Brain microvascular endothelial cell (primary cell): ENCODE measurements around the gene WNT10A.

ENCODE experiments used
- DNase-seq: peaks from one replicate; pipeline ENCODE4 v3.0.0-alpha.2; 2020
- H3K27ac ChIP-seq: fragments of 250-450 bp; sonication (Bioruptor Pico); 2 replicates; pipeline ENCODE4 v1.5.1; 2020; ENCODE audit warnings: mild to moderate bottlenecking, moderate library complexity
- H3K27me3 ChIP-seq: fragments of 250-450 bp; sonication (Bioruptor Pico); replicated peaks from 2 replicates; pipeline ENCODE4 v1.5.1; 2020; ENCODE audit warnings: mild to moderate bottlenecking
- H3K36me3 ChIP-seq: fragments of 250-450 bp; sonication (Bioruptor Pico); replicated peaks from 2 replicates; pipeline ENCODE4 v1.5.1; 2020; ENCODE audit warnings: mild to moderate bottlenecking
- H3K4me3 ChIP-seq: 2 replicates; pipeline ENCODE4 v1.5.1; 2011; ENCODE audit warnings: low read depth, mild to moderate bottlenecking, control low read depth, low read length, moderate library complexity
- CTCF ChIP-seq: IDR thresholded peaks from 2 replicates; pipeline ENCODE4 v1.5.1; 2011; ENCODE audit warnings: low read depth, mild to moderate bottlenecking, moderate library complexity, low read length, control low read depth, inconsistent platforms; ENCODE audit errors: missing control alignments
- in situ Hi-C: cut with HindIII; loops from 2 replicates; pipeline ENCODE4 v1.10.0; 2017; ENCODE audit warnings: low sequenced_read_pairs, low pct_ligation_motif_present

Gene WNT10A

GRCh38 chr2:218880859-218881594 lies 375 bp downstream of the WNT10A start:
- H3K36me3 ChIP-seq: no peaks in the 10 kb centered on the region
- no peak overlapping the region for H3K27ac ChIP-seq
- H3K4me3 ChIP-seq: no peak overlapping the region
- TF ChIP-seq CTCF: no peak
- in situ Hi-C loops: no loop called here
- peaks cover 86% of the 10 kb centered on the region for H3K27me3 ChIP-seq
- DNase-seq: no peak

GRCh38 chr2:218881744-218882460 lies 1.2 kb downstream of the WNT10A start:
- no peak for DNase-seq
- no peak overlapping the region for H3K4me3 ChIP-seq
- no peak overlapping the region for H3K27ac ChIP-seq
- no peak for TF ChIP-seq CTCF
- no peaks in the 10 kb centered on the region for H3K36me3 ChIP-seq
- in situ Hi-C loops: no loop called here
- H3K27me3 ChIP-seq: peaks cover 80% of the 10 kb centered on the region

GRCh38 chr2:218882461-218882816 lies 1.8 kb downstream of the WNT10A start:
- Histone ChIP-seq H3K36me3 (no peaks in the 10 kb centered on the region), H3K4me3 (no peak overlapping the region), H3K27ac (no peak overlapping the region), H3K27me3 (peaks cover 75% of the 10 kb centered on the region)
- in situ Hi-C loops: no loop called here
- DNase-seq: no peak
- no peak for TF ChIP-seq CTCF

- Histone ChIP-seq H3K36me3 (no peaks in the 10 kb centered on the region), H3K27me3 (peaks cover 73% of the 10 kb centered on the region), H3K4me3 (no peak overlapping the region), H3K27ac (no peak overlapping the region)
- in situ Hi-C loops: no loop called here
- no peak for DNase-seq
- no peak for TF ChIP-seq CTCF
Observed at GRCh38 chr2:218882866-218883366, 2.3 kb downstream of the WNT10A start.

GRCh38 chr2:218883491-218884490 lies 3.1 kb downstream of the WNT10A start:
- no peak for DNase-seq
- in situ Hi-C loops: no loop called here
- no peak for TF ChIP-seq CTCF
- Histone ChIP-seq H3K4me3 (no peak overlapping the region), H3K27me3 (peaks cover 72% of the 10 kb centered on the region), H3K36me3 (no peaks in the 10 kb centered on the region), H3K27ac (no peak overlapping the region)
